ENCODE data around the gene RAP1GDS1.

DNA sequence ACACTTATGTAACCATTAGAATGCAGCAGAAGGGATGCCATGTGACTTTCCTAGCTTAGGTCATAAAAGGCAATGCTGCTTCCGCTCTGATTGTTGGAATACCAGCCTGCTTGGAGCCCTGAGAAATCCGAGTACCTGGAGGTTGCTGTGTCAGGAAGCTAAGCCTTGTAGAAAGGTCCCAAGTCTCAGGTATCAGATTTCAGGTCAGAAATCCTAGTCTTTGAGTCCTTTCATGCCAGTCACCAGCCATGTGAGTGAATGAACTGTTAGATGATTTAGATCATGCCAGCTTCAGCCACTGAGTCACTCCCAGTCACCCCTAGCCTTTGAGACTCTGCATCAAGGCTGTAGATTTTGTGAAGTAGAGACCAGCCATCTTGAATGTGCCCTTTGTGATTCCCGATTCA is 23.5 kb downstream of the RAP1GDS1 start:
- TF ChIP-seq CTCF (IDR thresholded peaks at IDR 0.05 in 4 of 5, conservative IDR thresholded peaks at IDR 0.05 in 1 of 5) (no peak), POLR2A (IDR thresholded peaks at IDR 0.05) (no peak)
